RWPE2 (cell line): ENCODE data around the gene SLC28A1.

Experiments
- ATAC-seq: fragments of 200-7000 bp; cut with Tn5 transposase; 3 replicates; pipeline ENCODE4 v1.9.1; 2021; ENCODE audit warnings: low read depth
- DNase-seq: peaks from one replicate; pipeline ENCODE4 v3.0.0-alpha.2; 2020; ENCODE audit warnings: low spot score
- H3K27ac ChIP-seq: fragments of 450-650 bp; 2 replicates; pipeline ENCODE4 v1.5.1; 2017; ENCODE audit warnings: mild to moderate bottlenecking; ENCODE audit not compliant: poor library complexity, severe bottlenecking
- H3K27me3 ChIP-seq: fragments of 250-450 bp; sonication (Bioruptor Pico); 2 replicates; pipeline ENCODE4 v1.5.1; 2021; ENCODE audit warnings: mild to moderate bottlenecking, moderate library complexity; ENCODE audit not compliant: insufficient read depth, poor library complexity, severe bottlenecking
- H3K36me3 ChIP-seq: fragments of 250-450 bp; sonication (Bioruptor Pico); 2 replicates; pipeline ENCODE4 v1.5.1; 2020; ENCODE audit warnings: low read depth, mild to moderate bottlenecking, moderate library complexity
- H3K4me1 ChIP-seq: fragments of 250-450 bp; sonication (Bioruptor Pico); 2 replicates; pipeline ENCODE4 v1.5.1; 2021; ENCODE audit warnings: mild to moderate bottlenecking, moderate library complexity; ENCODE audit not compliant: insufficient read depth, poor library complexity, severe bottlenecking
- H3K4me3 ChIP-seq: fragments of 250-450 bp; sonication (Bioruptor Pico); 2 replicates; pipeline ENCODE4 v1.5.1; 2021; ENCODE audit warnings: mild to moderate bottlenecking, moderate library complexity; ENCODE audit not compliant: severe bottlenecking
- H3K9me3 ChIP-seq: fragments of 250-450 bp; sonication (Bioruptor Pico); 2 replicates; pipeline ENCODE4 v1.5.1; 2021; ENCODE audit warnings: mild to moderate bottlenecking, moderate library complexity; ENCODE audit not compliant: severe bottlenecking
- CTCF ChIP-seq: fragments of 450-650 bp; IDR thresholded peaks from one replicate; pipeline ENCODE4 v1.5.1; 2017; ENCODE audit warnings: mild to moderate bottlenecking, moderate library complexity; ENCODE audit not compliant: poor library complexity, severe bottlenecking

SLC28A1 gene

GRCh38 chr15:84949845-84950569 is 65.5 kb downstream of the SLC28A1 start:
- Histone ChIP-seq H3K27me3 (no peaks in the 10 kb centered on the region), H3K36me3 (no peaks in the 10 kb centered on the region), H3K4me1 (no peaks in the 10 kb centered on the region), H3K9me3 (no peaks in the 10 kb centered on the region), H3K4me3 (no peak overlapping the region), H3K27ac (no peak overlapping the region)
- TF ChIP-seq CTCF, result no peak
- ATAC-seq, result no peak
- no peak for DNase-seq

- no peaks in the 10 kb centered on the region for H3K4me1 ChIP-seq
- DNase-seq, result no peak
- no peak overlapping the region for H3K27ac ChIP-seq
- H3K4me3 ChIP-seq, result no peak overlapping the region
- H3K27me3 ChIP-seq, result no peaks in the 10 kb centered on the region
- ATAC-seq, result no peak
- no peak for TF ChIP-seq CTCF
- H3K36me3 ChIP-seq, result no peaks in the 10 kb centered on the region
- H3K9me3 ChIP-seq, result no peaks in the 10 kb centered on the region
These were observed 66.2 kb downstream of the SLC28A1 start for GRCh38 chr15:84950570-84951111.

- Histone ChIP-seq H3K4me3 (no peak overlapping the region), H3K27ac (no peak overlapping the region), H3K27me3 (no peaks in the 10 kb centered on the region), H3K9me3 (no peaks in the 10 kb centered on the region), H3K36me3 (no peaks in the 10 kb centered on the region), H3K4me1 (no peaks in the 10 kb centered on the region)
- ATAC-seq (no peak), DNase-seq (no peak)
- TF ChIP-seq CTCF, result no peak
These were observed 67.3 kb downstream of the SLC28A1 start for GRCh38 chr15:84951736-84952135.

GRCh38 chr15:84953136-84953535 is 68.7 kb downstream of the SLC28A1 start:
- H3K36me3 ChIP-seq, result no peaks in the 10 kb centered on the region
- no peak overlapping the region for H3K4me3 ChIP-seq
- H3K4me1 ChIP-seq, result no peaks in the 10 kb centered on the region
- no peaks in the 10 kb centered on the region for H3K27me3 ChIP-seq
- no peaks in the 10 kb centered on the region for H3K9me3 ChIP-seq
- no peak for DNase-seq
- H3K27ac ChIP-seq, result no peak overlapping the region
- no peak for TF ChIP-seq CTCF
- no peak for ATAC-seq

GRCh38 chr15:84953726-84954125 is 69.3 kb downstream of the SLC28A1 start:
- no peaks in the 10 kb centered on the region for H3K9me3 ChIP-seq
- H3K4me1 ChIP-seq, result no peaks in the 10 kb centered on the region
- H3K27ac ChIP-seq, result no peak overlapping the region
- DNase-seq (no peak), ATAC-seq (no peak)
- no peak for TF ChIP-seq CTCF
- H3K36me3 ChIP-seq, result no peaks in the 10 kb centered on the region
- H3K27me3 ChIP-seq, result no peaks in the 10 kb centered on the region
- no peak overlapping the region for H3K4me3 ChIP-seq
